ENCODE results near the gene MSMP.
A peak's percentile ranks its signal among the peaks of the same experiment; 100 is the strongest.

The MSMP gene

GRCh38 chr9:35748242-35748857 lies 5.7 kb downstream of the MSMP start:
- no peaks in the 10 kb centered on the region for H3K27me3 ChIP-seq (ENCODE audit: low read length)
- TF ChIP-seq CTCF (IDR thresholded peaks at IDR 0.05; ENCODE audit: insufficient read depth, low read length, poor library complexity, severe bottlenecking) (no peak), EZH2phosphoT487 (conservative IDR thresholded peaks at IDR 0.05; ENCODE audit: low read length) (no peak)
- peak overlapping the region; percentile 78 for H3K9ac ChIP-seq (ENCODE audit: low read length)
- H3K79me2 ChIP-seq (ENCODE audit: insufficient read depth, low read length) = peaks cover 36% of the 10 kb centered on the region
- peak overlapping the region; percentile 68 for H2AFZ ChIP-seq (ENCODE audit: low read depth, low read length, severe bottlenecking)
- H3K4me2 ChIP-seq (ENCODE audit: low read depth, low read length, poor library complexity, severe bottlenecking) = peak overlapping the region; percentile 67
- H3F3A ChIP-seq (ENCODE audit: insufficient read depth) = no peaks in the 10 kb centered on the region
- H3K9me3 ChIP-seq (ENCODE audit: insufficient read depth, low read length) = no peaks in the 10 kb centered on the region
- H3K27ac ChIP-seq (ENCODE audit: low read depth, low read length) = peak overlapping the region; percentile 62
- H3K36me3 ChIP-seq (ENCODE audit: low read length) = peaks cover under 1% of the 10 kb centered on the region; the same call in 1 of the 2 replicates
- peaks cover 8% of the 10 kb centered on the region; the same call in 1 of the 2 replicates for H4K20me1 ChIP-seq (ENCODE audit: low read depth, low read length)
- peak overlapping the region; percentile 77 for H3K4me3 ChIP-seq (ENCODE audit: insufficient read depth, low read length, poor library complexity, severe bottlenecking)
- H3K9me2 ChIP-seq (replicated peaks; ENCODE audit: insufficient read depth, low read length) = no peaks in the 10 kb centered on the region

- H3K9me3 ChIP-seq (ENCODE audit: insufficient read depth, low read length) = no peaks in the 10 kb centered on the region
- no peak overlapping the region for H2AFZ ChIP-seq (ENCODE audit: low read depth, low read length, severe bottlenecking)
- H3K4me2 ChIP-seq (ENCODE audit: low read depth, low read length, poor library complexity, severe bottlenecking) = peak overlapping the region; percentile 67
- peak overlapping the region; percentile 78; the same call in 1 of the 2 replicates for H3K9ac ChIP-seq (ENCODE audit: low read length)
- H3K79me2 ChIP-seq (ENCODE audit: insufficient read depth, low read length) = peaks cover 36% of the 10 kb centered on the region
- peaks cover 8% of the 10 kb centered on the region; the same call in 1 of the 2 replicates for H4K20me1 ChIP-seq (ENCODE audit: low read depth, low read length)
- H3K9me2 ChIP-seq (replicated peaks; ENCODE audit: insufficient read depth, low read length) = no peaks in the 10 kb centered on the region
- TF ChIP-seq CTCF (IDR thresholded peaks at IDR 0.05; ENCODE audit: insufficient read depth, low read length, poor library complexity, severe bottlenecking) (no peak), EZH2phosphoT487 (conservative IDR thresholded peaks at IDR 0.05; ENCODE audit: low read length) (no peak)
- peaks cover 10% of the 10 kb centered on the region; the same call in 1 of the 2 replicates for H3K36me3 ChIP-seq (ENCODE audit: low read length)
- H3K27ac ChIP-seq (ENCODE audit: low read depth, low read length) = no peak overlapping the region
- no peaks in the 10 kb centered on the region for H3F3A ChIP-seq (ENCODE audit: insufficient read depth)
- no peaks in the 10 kb centered on the region for H3K27me3 ChIP-seq (ENCODE audit: low read length)
- H3K4me3 ChIP-seq (ENCODE audit: insufficient read depth, low read length, poor library complexity, severe bottlenecking) = peak overlapping the region; percentile 77
Observed at GRCh38 chr9:35746583-35746982, 7.5 kb downstream of the MSMP start.

GRCh38 chr9:35745569-35745968 lies 8.5 kb downstream of the MSMP start:
- Histone ChIP-seq H3K9me2 (replicated peaks; ENCODE audit: insufficient read depth, low read length) (no peaks in the 10 kb centered on the region), H3K79me2 (ENCODE audit: insufficient read depth, low read length) (peaks cover 36% of the 10 kb centered on the region), H3K4me2 (ENCODE audit: low read depth, low read length, poor library complexity, severe bottlenecking) (peak overlapping the region; percentile 67), H3K9ac (ENCODE audit: low read length) (no peak overlapping the region), H3K27me3 (ENCODE audit: low read length) (no peaks in the 10 kb centered on the region), H3K36me3 (ENCODE audit: low read length) (peaks cover 10% of the 10 kb centered on the region; the same call in 1 of the 2 replicates), H2AFZ (ENCODE audit: low read depth, low read length, severe bottlenecking) (no peak overlapping the region), H3K27ac (ENCODE audit: low read depth, low read length) (no peak overlapping the region), H3K4me3 (ENCODE audit: insufficient read depth, low read length, poor library complexity, severe bottlenecking) (no peak overlapping the region), H3K9me3 (ENCODE audit: insufficient read depth, low read length) (no peaks in the 10 kb centered on the region), H4K20me1 (ENCODE audit: low read depth, low read length) (peaks cover 8% of the 10 kb centered on the region; the same call in 1 of the 2 replicates), H3F3A (ENCODE audit: insufficient read depth) (no peaks in the 10 kb centered on the region)
- TF ChIP-seq EZH2phosphoT487 (conservative IDR thresholded peaks at IDR 0.05; ENCODE audit: low read length) = no peak
- TF ChIP-seq CTCF (IDR thresholded peaks at IDR 0.05; ENCODE audit: insufficient read depth, low read length, poor library complexity, severe bottlenecking) = no peak
